Measurements from ENCODE around the gene SLC6A16.

DNA sequence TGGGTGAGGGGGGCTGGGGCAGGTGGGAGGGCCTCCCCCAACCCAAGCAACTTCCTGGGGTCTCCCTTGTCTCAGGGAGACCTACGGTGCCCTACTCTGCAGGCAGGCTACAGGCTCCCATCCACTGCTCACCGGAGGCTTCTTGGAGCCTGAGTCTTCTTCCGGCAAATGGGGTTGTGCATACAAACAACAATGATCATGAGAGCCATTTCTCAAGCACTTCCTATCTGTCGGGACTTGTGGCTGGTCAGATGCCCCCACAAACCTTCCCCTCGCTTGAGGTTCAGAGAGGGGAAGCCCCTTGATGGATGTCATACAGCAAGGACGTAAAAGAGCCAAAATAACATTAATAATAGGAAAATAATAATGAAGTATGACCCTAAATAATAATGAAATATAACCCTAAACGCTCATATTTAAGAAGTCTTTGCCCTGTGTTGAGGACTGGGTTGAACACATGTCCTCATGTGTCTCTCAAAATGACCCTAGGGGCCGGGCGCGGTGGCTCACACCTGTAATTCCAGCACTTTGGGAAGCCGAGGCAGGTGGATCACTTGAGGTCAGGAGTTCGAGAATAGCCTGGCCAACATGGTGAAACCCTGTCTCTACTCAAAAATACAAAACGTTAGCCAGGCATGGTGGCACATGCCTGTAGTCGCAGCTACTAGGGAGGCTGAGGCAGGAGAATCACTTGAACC, 10.9 kb upstream of the SLC6A16 start:
- TF ChIP-seq, protein P1, sequence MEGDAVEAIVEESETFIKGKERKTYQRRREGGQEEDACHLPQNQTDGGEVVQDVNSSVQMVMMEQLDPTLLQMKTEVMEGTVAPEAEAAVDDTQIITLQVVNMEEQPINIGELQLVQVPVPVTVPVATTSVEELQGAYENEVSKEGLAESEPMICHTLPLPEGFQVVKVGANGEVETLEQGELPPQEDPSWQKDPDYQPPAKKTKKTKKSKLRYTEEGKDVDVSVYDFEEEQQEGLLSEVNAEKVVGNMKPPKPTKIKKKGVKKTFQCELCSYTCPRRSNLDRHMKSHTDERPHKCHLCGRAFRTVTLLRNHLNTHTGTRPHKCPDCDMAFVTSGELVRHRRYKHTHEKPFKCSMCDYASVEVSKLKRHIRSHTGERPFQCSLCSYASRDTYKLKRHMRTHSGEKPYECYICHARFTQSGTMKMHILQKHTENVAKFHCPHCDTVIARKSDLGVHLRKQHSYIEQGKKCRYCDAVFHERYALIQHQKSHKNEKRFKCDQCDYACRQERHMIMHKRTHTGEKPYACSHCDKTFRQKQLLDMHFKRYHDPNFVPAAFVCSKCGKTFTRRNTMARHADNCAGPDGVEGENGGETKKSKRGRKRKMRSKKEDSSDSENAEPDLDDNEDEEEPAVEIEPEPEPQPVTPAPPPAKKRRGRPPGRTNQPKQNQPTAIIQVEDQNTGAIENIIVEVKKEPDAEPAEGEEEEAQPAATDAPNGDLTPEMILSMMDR (IDR thresholded peaks at IDR 0.05 in 8 of 11, conservative IDR thresholded peaks at IDR 0.05 in 3 of 11): no peak
- TF ChIP-seq POLR2A (IDR thresholded peaks at IDR 0.05) (no peak), POLR2AphosphoS5 (IDR thresholded peaks at IDR 0.05) (peak in 2 of 3 donors; percentile 16 to 41)

All from spleen (tissue), 7 donors.